Measurements from ENCODE around the gene GFAP. TPM values are rescaled to one million over a fixed set of nuclear protein-coding genes. Genes with fewer than 3 reads are reported as not detected.
A peak's percentile ranks its signal among the peaks of the same experiment; 100 is the strongest.

GFAP gene
- total RNA-seq, 2 donors from 2014 or later = not detected

- H3K4me3 Mint-ChIP-seq = no peak overlapping the region
- H3K9me3 Mint-ChIP-seq = no peaks in the 10 kb centered on the region
- ATAC-seq (replicated peaks) = no peak
- no peaks in the 10 kb centered on the region for H3K4me1 Mint-ChIP-seq
- peak overlapping the region; percentile 30 for H3K27ac Mint-ChIP-seq
- peaks cover 7% of the 10 kb centered on the region for H3K27me3 Mint-ChIP-seq
- H3K36me3 Mint-ChIP-seq (ENCODE audit: low read depth) = peaks cover 7% of the 10 kb centered on the region
These were observed 8.8 kb upstream of the GFAP start for GRCh38 chr17:44924107-44924544.

- H3K27ac Mint-ChIP-seq = no peak overlapping the region
- ATAC-seq (replicated peaks) = no peak
- no peak overlapping the region for H3K4me3 Mint-ChIP-seq
- peaks cover 6% of the 10 kb centered on the region for H3K36me3 Mint-ChIP-seq (ENCODE audit: low read depth)
- no peaks in the 10 kb centered on the region for H3K9me3 Mint-ChIP-seq
- H3K27me3 Mint-ChIP-seq = peaks cover 7% of the 10 kb centered on the region
- H3K4me1 Mint-ChIP-seq = no peaks in the 10 kb centered on the region
These were observed 7.6 kb upstream of the GFAP start for GRCh38 chr17:44922746-44923470.

- ATAC-seq (replicated peaks) = no peak
- Mint-ChIP-seq H3K4me1 (no peaks in the 10 kb centered on the region), H3K9me3 (no peaks in the 10 kb centered on the region), H3K27me3 (peaks cover 7% of the 10 kb centered on the region), H3K4me3 (no peak overlapping the region), H3K27ac (no peak overlapping the region), H3K36me3 (ENCODE audit: low read depth) (no peaks in the 10 kb centered on the region)
These were observed 6.8 kb upstream of the GFAP start for GRCh38 chr17:44922136-44922535.

GRCh38 chr17:44921122-44921882 is 6.0 kb upstream of the GFAP start:
- Mint-ChIP-seq H3K27me3 (peaks cover 7% of the 10 kb centered on the region), H3K36me3 (ENCODE audit: low read depth) (no peaks in the 10 kb centered on the region), H3K4me3 (no peak overlapping the region), H3K4me1 (no peaks in the 10 kb centered on the region), H3K27ac (no peak overlapping the region), H3K9me3 (no peaks in the 10 kb centered on the region)
- no peak for ATAC-seq (replicated peaks)

- no peaks in the 10 kb centered on the region for H3K36me3 Mint-ChIP-seq (ENCODE audit: low read depth)
- no peak for ATAC-seq (replicated peaks)
- H3K27me3 Mint-ChIP-seq = peaks cover 7% of the 10 kb centered on the region
- H3K9me3 Mint-ChIP-seq = no peaks in the 10 kb centered on the region
- H3K27ac Mint-ChIP-seq = no peak overlapping the region
- no peak overlapping the region for H3K4me3 Mint-ChIP-seq
- H3K4me1 Mint-ChIP-seq = no peaks in the 10 kb centered on the region
These were observed 5.3 kb upstream of the GFAP start for GRCh38 chr17:44920565-44920940.

GRCh38 chr17:44919885-44920564 is 4.7 kb upstream of the GFAP start:
- peaks cover 7% of the 10 kb centered on the region for H3K27me3 Mint-ChIP-seq
- ATAC-seq (replicated peaks) = peak; percentile 96
- H3K36me3 Mint-ChIP-seq (ENCODE audit: low read depth) = no peaks in the 10 kb centered on the region
- H3K9me3 Mint-ChIP-seq = no peaks in the 10 kb centered on the region
- H3K4me1 Mint-ChIP-seq = no peaks in the 10 kb centered on the region
- H3K4me3 Mint-ChIP-seq = no peak overlapping the region
- no peak overlapping the region for H3K27ac Mint-ChIP-seq

- Mint-ChIP-seq H3K36me3 (ENCODE audit: low read depth) (no peaks in the 10 kb centered on the region), H3K27ac (no peak overlapping the region), H3K27me3 (peaks cover 10% of the 10 kb centered on the region), H3K9me3 (no peaks in the 10 kb centered on the region), H3K4me3 (no peak overlapping the region), H3K4me1 (no peaks in the 10 kb centered on the region)
- no peak for ATAC-seq (replicated peaks)
These were observed 4.1 kb upstream of the GFAP start for GRCh38 chr17:44919411-44919810.

GRCh38 chr17:44918006-44918405 is 2.7 kb upstream of the GFAP start:
- peaks cover 16% of the 10 kb centered on the region for H3K27me3 Mint-ChIP-seq
- peaks cover 6% of the 10 kb centered on the region for H3K4me1 Mint-ChIP-seq
- H3K27ac Mint-ChIP-seq = no peak overlapping the region
- no peaks in the 10 kb centered on the region for H3K36me3 Mint-ChIP-seq (ENCODE audit: low read depth)
- H3K9me3 Mint-ChIP-seq = no peaks in the 10 kb centered on the region
- ATAC-seq (replicated peaks) = no peak
- no peak overlapping the region for H3K4me3 Mint-ChIP-seq

GRCh38 chr17:44917456-44917855 is 2.2 kb upstream of the GFAP start:
- Mint-ChIP-seq H3K4me3 (no peak overlapping the region), H3K4me1 (peaks cover 6% of the 10 kb centered on the region), H3K9me3 (no peaks in the 10 kb centered on the region), H3K36me3 (ENCODE audit: low read depth) (no peaks in the 10 kb centered on the region), H3K27ac (no peak overlapping the region), H3K27me3 (peaks cover 19% of the 10 kb centered on the region)
- no peak for ATAC-seq (replicated peaks)

GRCh38 chr17:44916781-44917241 is 1.5 kb upstream of the GFAP start:
- Mint-ChIP-seq H3K27ac (no peak overlapping the region), H3K9me3 (no peaks in the 10 kb centered on the region), H3K36me3 (ENCODE audit: low read depth) (no peaks in the 10 kb centered on the region), H3K4me3 (no peak overlapping the region), H3K4me1 (peaks cover 6% of the 10 kb centered on the region), H3K27me3 (peaks cover 21% of the 10 kb centered on the region)
- no peak for ATAC-seq (replicated peaks)

GRCh38 chr17:44915862-44916780 is 821 bp upstream of the GFAP start:
- H3K27ac Mint-ChIP-seq = no peak overlapping the region
- H3K27me3 Mint-ChIP-seq = peaks cover 17% of the 10 kb centered on the region
- H3K36me3 Mint-ChIP-seq (ENCODE audit: low read depth) = no peaks in the 10 kb centered on the region
- ATAC-seq (replicated peaks) = no peak
- H3K4me1 Mint-ChIP-seq = peaks cover 6% of the 10 kb centered on the region
- H3K9me3 Mint-ChIP-seq = no peaks in the 10 kb centered on the region
- H3K4me3 Mint-ChIP-seq = no peak overlapping the region

GRCh38 chr17:44914698-44915271 is 515 bp downstream of the GFAP start:
- Mint-ChIP-seq H3K27ac (no peak overlapping the region), H3K9me3 (no peaks in the 10 kb centered on the region), H3K27me3 (peaks cover 19% of the 10 kb centered on the region), H3K36me3 (ENCODE audit: low read depth) (no peaks in the 10 kb centered on the region), H3K4me3 (no peak overlapping the region), H3K4me1 (peaks cover 10% of the 10 kb centered on the region)
- no peak for ATAC-seq (replicated peaks)

- Mint-ChIP-seq H3K27ac (no peak overlapping the region), H3K9me3 (no peaks in the 10 kb centered on the region), H3K36me3 (ENCODE audit: low read depth) (no peaks in the 10 kb centered on the region), H3K27me3 (peaks cover 19% of the 10 kb centered on the region), H3K4me3 (no peak overlapping the region), H3K4me1 (peaks cover 10% of the 10 kb centered on the region)
- ATAC-seq (replicated peaks) = no peak
These were observed 1.2 kb downstream of the GFAP start for GRCh38 chr17:44914148-44914547.

GRCh38 chr17:44913676-44914075 is 1.6 kb downstream of the GFAP start:
- H3K9me3 Mint-ChIP-seq = no peaks in the 10 kb centered on the region
- no peak for ATAC-seq (replicated peaks)
- H3K27me3 Mint-ChIP-seq = peaks cover 19% of the 10 kb centered on the region
- no peak overlapping the region for H3K4me3 Mint-ChIP-seq
- no peak overlapping the region for H3K27ac Mint-ChIP-seq
- peaks cover 10% of the 10 kb centered on the region for H3K4me1 Mint-ChIP-seq
- no peaks in the 10 kb centered on the region for H3K36me3 Mint-ChIP-seq (ENCODE audit: low read depth)
